ELF-1 (cell line): Measurements from ENCODE around the gene PANX2.
"Not testable (repeated sequence)": the region's sequence is repeated elsewhere in the genome, so short reads cannot be mapped to it uniquely, and the experiment has no call there.

Source experiments
- DNase-seq: peaks from one replicate; pipeline ENCODE4 v3.0.0-alpha.2; 2016; ENCODE audit warnings: low read depth, low spot score

Gene PANX2

GRCh38 chr22:50147258-50148165, 23.0 kb upstream of the PANX2 start:
- not testable (repeated sequence) for DNase-seq

- no peak for DNase-seq
These were observed 22.4 kb upstream of the PANX2 start for GRCh38 chr22:50148166-50148500.

- DNase-seq = peak; percentile 93
These were observed 21.4 kb upstream of the PANX2 start for GRCh38 chr22:50148991-50149721.

- peak; percentile 17 for DNase-seq
These were observed 20.1 kb upstream of the PANX2 start for GRCh38 chr22:50150161-50151129.

- DNase-seq = no peak
These were observed 18.7 kb upstream of the PANX2 start for GRCh38 chr22:50151571-50152537.

GRCh38 chr22:50153056-50153755, 17.3 kb upstream of the PANX2 start:
- no peak for DNase-seq

GRCh38 chr22:50153756-50154140, 16.8 kb upstream of the PANX2 start:
- DNase-seq = no peak

GRCh38 chr22:50157709-50158375, 12.7 kb upstream of the PANX2 start:
- no peak for DNase-seq

- no peak for DNase-seq
These were observed 9.6 kb upstream of the PANX2 start for GRCh38 chr22:50160947-50161346.

GRCh38 chr22:50161508-50162390, 8.8 kb upstream of the PANX2 start:
- DNase-seq = no peak

GRCh38 chr22:50162391-50162956, 8.1 kb upstream of the PANX2 start:
- no peak for DNase-seq

- DNase-seq = no peak
These were observed 5.0 kb upstream of the PANX2 start for GRCh38 chr22:50165436-50166123.

GRCh38 chr22:50167689-50168489, 2.6 kb upstream of the PANX2 start:
- DNase-seq = no peak

- DNase-seq = not testable (repeated sequence)
These were observed 1.9 kb upstream of the PANX2 start for GRCh38 chr22:50168490-50169180.

- no peak for DNase-seq
These were observed 1.3 kb upstream of the PANX2 start for GRCh38 chr22:50169181-50169759.
